Spleen (tissue), 7 donors: Measurements from ENCODE around the gene RCC2.

ENCODE experiments used
- POLR2A ChIP-seq, 3 donors: fragments of 450-650 bp; IDR thresholded peaks; one replicate each; pipeline ENCODE4 v1.5.1; 2017; ENCODE audit warnings: antibody characterized with exemption in 3 of 3, mild to moderate bottlenecking in 1 of 3
- POLR2AphosphoS5 ChIP-seq, 3 donors: sonication (generic); formaldehyde crosslinking; IDR thresholded peaks; one replicate each; pipeline ENCODE4 v1.5.1; 2017; ENCODE audit warnings: antibody characterized with exemption in 3 of 3
- TF ChIP-seq, protein P1 (sequence below), 11 experiments: fragments of 200-600 bp in 7 of 11; fragments of 450-650 bp in 4 of 11; sonication (generic) in 4 of 11; IDR thresholded peaks in 8 of 11; conservative IDR thresholded peaks in 3 of 11; 1 replicate in 7 of 11; 2 replicates in 4 of 11; pipeline versions ENCODE4 v1.4.0 to v1.8.0; 2016 to 2021; ENCODE audit warnings: antibody characterized with exemption in 11 of 11, inconsistent platforms in 4 of 11, mild to moderate bottlenecking in 1 of 11
- donor health status: DM: no; HTN: no; CAD: no; lungs with moderate emphysema.
- donor health status: DM: no; HTN: no; CAD: no.
- donor health status: DM: no; HTN: no; CAD: no.

DNA sequence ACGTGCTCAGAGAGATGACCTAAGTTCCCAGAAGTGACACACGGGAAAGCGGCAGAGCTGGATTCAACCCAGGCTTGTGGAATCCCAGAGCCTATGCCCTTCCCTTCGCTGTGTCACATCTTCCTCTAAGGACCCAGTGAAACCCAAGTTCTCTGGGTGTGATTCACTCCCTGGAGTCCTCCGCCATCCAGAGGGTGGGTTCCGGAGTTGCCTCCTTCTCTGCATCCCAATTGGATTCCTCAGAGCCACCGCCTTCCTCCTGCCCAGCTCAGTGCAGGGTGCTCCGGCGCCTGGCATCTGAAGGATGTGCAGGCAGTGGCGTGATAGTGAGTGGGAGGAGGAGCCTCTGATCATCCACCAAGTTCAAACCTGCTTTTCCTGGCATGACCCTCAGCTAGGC is 20.7 kb upstream of the RCC2 start:
- TF ChIP-seq POLR2A (IDR thresholded peaks at IDR 0.05): no peak
- TF ChIP-seq, protein P1, sequence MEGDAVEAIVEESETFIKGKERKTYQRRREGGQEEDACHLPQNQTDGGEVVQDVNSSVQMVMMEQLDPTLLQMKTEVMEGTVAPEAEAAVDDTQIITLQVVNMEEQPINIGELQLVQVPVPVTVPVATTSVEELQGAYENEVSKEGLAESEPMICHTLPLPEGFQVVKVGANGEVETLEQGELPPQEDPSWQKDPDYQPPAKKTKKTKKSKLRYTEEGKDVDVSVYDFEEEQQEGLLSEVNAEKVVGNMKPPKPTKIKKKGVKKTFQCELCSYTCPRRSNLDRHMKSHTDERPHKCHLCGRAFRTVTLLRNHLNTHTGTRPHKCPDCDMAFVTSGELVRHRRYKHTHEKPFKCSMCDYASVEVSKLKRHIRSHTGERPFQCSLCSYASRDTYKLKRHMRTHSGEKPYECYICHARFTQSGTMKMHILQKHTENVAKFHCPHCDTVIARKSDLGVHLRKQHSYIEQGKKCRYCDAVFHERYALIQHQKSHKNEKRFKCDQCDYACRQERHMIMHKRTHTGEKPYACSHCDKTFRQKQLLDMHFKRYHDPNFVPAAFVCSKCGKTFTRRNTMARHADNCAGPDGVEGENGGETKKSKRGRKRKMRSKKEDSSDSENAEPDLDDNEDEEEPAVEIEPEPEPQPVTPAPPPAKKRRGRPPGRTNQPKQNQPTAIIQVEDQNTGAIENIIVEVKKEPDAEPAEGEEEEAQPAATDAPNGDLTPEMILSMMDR (IDR thresholded peaks at IDR 0.05 in 8 of 11, conservative IDR thresholded peaks at IDR 0.05 in 3 of 11): no peak
- TF ChIP-seq POLR2AphosphoS5 (IDR thresholded peaks at IDR 0.05): no peak
